ENCODE data around the gene TAF9. TPM values are rescaled to one million over a fixed set of nuclear protein-coding genes. Genes with fewer than 3 reads are reported as not detected.
"Not testable (repeated sequence)": the region's sequence is repeated elsewhere in the genome, so short reads cannot be mapped to it uniquely, and the experiment has no call there.

Gene TAF9
- total and polyA plus RNA-seq, 8 donors = 1.2 to 77.9 (median 36.2) TPM

DNA sequence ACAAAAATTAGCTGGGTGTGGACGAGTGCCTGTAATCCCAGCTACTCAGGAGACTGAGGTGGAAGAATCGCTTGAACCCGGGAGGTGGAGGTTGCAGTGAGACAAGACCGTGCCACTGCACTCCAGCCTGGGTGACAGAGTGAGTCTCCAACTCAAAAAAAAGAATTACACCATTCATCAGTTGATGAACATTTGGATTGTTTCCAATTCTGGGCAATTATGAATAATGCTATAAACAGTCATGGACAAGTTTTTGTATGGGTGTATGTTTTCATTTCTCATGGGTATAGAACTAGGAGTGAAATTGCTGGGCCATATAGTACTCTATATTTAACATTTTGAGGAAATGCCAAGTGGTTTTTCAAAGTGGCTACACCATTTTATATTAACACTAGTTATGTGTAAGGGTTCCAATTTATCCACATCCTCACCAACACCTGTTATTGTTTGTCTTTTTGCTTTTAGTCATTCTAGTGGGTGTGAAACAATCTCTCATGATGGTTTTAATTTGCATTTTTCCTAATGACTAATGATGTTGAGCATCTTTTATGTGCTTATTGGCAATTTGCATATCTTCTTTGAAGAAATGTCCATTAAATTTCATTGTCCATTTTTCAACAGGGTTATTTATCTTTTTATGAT, 27.7 kb downstream of the TAF9 start:
- intact Hi-C loops (cut with DNase I; ENCODE audit: low total_unique reads) = no loop called here
- 86 to 92% (median 91%) methylated on average over 4 of the region's 4 CpGs for WGBS, 5 donors

GRCh38 chr5:69335341-69335935, 33.9 kb downstream of the TAF9 start:
- H3K36me3 ChIP-seq = no peaks in the 10 kb centered on the region
- H3K4me3 ChIP-seq = no peak overlapping the region
- H3K9me3 ChIP-seq = no peaks in the 10 kb centered on the region
- no peak overlapping the region for H3K27ac ChIP-seq
- H3K4me1 ChIP-seq = peaks cover 6 to 43% (median 19%) of the 10 kb centered on the region in 4 donors
- 79 to 92% (median 88%) methylated on average over 7 of the region's 7 CpGs for WGBS, 5 donors
- TF ChIP-seq, protein P1, sequence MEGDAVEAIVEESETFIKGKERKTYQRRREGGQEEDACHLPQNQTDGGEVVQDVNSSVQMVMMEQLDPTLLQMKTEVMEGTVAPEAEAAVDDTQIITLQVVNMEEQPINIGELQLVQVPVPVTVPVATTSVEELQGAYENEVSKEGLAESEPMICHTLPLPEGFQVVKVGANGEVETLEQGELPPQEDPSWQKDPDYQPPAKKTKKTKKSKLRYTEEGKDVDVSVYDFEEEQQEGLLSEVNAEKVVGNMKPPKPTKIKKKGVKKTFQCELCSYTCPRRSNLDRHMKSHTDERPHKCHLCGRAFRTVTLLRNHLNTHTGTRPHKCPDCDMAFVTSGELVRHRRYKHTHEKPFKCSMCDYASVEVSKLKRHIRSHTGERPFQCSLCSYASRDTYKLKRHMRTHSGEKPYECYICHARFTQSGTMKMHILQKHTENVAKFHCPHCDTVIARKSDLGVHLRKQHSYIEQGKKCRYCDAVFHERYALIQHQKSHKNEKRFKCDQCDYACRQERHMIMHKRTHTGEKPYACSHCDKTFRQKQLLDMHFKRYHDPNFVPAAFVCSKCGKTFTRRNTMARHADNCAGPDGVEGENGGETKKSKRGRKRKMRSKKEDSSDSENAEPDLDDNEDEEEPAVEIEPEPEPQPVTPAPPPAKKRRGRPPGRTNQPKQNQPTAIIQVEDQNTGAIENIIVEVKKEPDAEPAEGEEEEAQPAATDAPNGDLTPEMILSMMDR (IDR thresholded peaks at IDR 0.05) = no peak
- no peak for TF ChIP-seq POLR2A (IDR thresholded peaks at IDR 0.05)
- TF ChIP-seq EP300 (IDR thresholded peaks at IDR 0.05) = no peak
- no peak for TF ChIP-seq POLR2AphosphoS5 (IDR thresholded peaks at IDR 0.05)
- intact Hi-C loops (cut with DNase I; ENCODE audit: low total_unique reads) = no loop called here
- peak in 1 of 2 donors; percentile 17 for DNase-seq
- no peaks in the 10 kb centered on the region for H3K27me3 ChIP-seq

More for the DNA sequence above, 27.7 kb downstream of the TAF9 start:
- no peak for TF ChIP-seq EP300 (IDR thresholded peaks at IDR 0.05)
- Histone ChIP-seq H3K36me3 (no peaks in the 10 kb centered on the region), H3K9me3 (no peaks in the 10 kb centered on the region), H3K27ac (no peak overlapping the region), H3K27me3 (no peaks in the 10 kb centered on the region), H3K4me1 (no peaks in the 10 kb centered on the region), H3K4me3 (no peak overlapping the region)
- DNase-seq = no peak

GRCh38 chr5:69334793-69335268, 34.5 kb downstream of the TAF9 start:
- peak in 1 of 3 donors; percentile 53 for TF ChIP-seq POLR2AphosphoS5 (IDR thresholded peaks at IDR 0.05)
- TF ChIP-seq, protein P1 (IDR thresholded peaks at IDR 0.05) = peak in 5 of 7 experiments; percentile 58 to 78 (median 72)
- TF ChIP-seq EP300 (IDR thresholded peaks at IDR 0.05) = no peak
- TF ChIP-seq POLR2A (IDR thresholded peaks at IDR 0.05) = no peak
- Histone ChIP-seq H3K4me1 (peaks cover 10 to 49% (median 19%) of the 10 kb centered on the region in 4 donors), H3K27ac (peak overlapping the region in 2 of 5 donors; percentile 38 to 50), H3K9me3 (no peaks in the 10 kb centered on the region), H3K36me3 (no peaks in the 10 kb centered on the region), H3K4me3 (peak overlapping the region in 1 of 4 donors; percentile 20), H3K27me3 (no peaks in the 10 kb centered on the region)
- 10 to 17% (median 12%) methylated on average over 18 of the region's 18 CpGs for WGBS, 5 donors
- peak; percentile 91 to 95 for DNase-seq
- intact Hi-C loops (cut with DNase I; ENCODE audit: low total_unique reads) = no loop called here

DNA sequence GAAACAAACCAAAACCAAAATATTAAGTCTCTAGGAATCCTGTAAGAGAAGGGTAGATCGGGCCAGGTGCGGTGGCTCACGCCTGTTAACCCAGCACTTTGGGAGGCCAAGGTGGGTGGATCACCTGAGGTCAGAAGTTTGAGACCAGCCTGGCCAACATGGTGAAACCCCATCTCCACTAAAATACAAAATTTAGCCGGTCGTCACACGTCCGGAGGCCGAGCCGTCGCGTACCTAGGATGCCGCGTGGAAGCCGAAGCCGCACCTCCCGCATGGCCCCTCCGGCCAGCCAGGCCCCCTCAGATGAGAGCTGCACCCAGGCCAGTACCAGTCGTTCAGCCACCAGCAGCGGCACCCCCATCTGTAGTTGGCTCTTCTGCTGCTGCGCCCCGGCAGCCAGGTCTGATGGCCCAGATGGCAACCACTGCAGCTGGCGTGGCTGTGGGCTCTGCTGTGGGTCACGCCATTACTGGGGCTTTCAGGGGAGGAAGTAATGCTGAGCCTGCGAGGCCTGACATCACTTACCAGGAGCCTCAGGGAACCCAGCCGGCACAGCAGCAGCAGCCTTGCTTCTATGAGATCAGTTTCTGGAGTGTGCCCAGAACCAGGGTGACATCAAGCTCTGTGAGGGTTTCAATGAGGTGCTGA, 35.5 kb downstream of the TAF9 start:
- 94 to 97% (median 96%) methylated on average over 20 to 25 of the region's 25 CpGs for WGBS, 5 donors
- Histone ChIP-seq H3K4me1 (peaks cover 10 to 49% (median 19%) of the 10 kb centered on the region in 4 donors), H3K27ac (peak overlapping the region in 1 of 5 donors; percentile 85)
- DNase-seq; H3K9me3 ChIP-seq; intact Hi-C loops (cut with DNase I; ENCODE audit: low total_unique reads); H3K4me3 ChIP-seq; H3K36me3 ChIP-seq; H3K27me3 ChIP-seq: not testable (repeated sequence)

Data from stomach (tissue), 9 donors.